ENCODE measurements around the gene WASHC3. TPM values are rescaled to one million over a fixed set of nuclear protein-coding genes. Genes with fewer than 3 reads are reported as not detected.
"Not testable (repeated sequence)": the region's sequence is repeated elsewhere in the genome, so short reads cannot be mapped to it uniquely, and the experiment has no call there.

The WASHC3 gene
- total RNA-seq, 1 donor from 2014 or later = 31.9 TPM

DNA sequence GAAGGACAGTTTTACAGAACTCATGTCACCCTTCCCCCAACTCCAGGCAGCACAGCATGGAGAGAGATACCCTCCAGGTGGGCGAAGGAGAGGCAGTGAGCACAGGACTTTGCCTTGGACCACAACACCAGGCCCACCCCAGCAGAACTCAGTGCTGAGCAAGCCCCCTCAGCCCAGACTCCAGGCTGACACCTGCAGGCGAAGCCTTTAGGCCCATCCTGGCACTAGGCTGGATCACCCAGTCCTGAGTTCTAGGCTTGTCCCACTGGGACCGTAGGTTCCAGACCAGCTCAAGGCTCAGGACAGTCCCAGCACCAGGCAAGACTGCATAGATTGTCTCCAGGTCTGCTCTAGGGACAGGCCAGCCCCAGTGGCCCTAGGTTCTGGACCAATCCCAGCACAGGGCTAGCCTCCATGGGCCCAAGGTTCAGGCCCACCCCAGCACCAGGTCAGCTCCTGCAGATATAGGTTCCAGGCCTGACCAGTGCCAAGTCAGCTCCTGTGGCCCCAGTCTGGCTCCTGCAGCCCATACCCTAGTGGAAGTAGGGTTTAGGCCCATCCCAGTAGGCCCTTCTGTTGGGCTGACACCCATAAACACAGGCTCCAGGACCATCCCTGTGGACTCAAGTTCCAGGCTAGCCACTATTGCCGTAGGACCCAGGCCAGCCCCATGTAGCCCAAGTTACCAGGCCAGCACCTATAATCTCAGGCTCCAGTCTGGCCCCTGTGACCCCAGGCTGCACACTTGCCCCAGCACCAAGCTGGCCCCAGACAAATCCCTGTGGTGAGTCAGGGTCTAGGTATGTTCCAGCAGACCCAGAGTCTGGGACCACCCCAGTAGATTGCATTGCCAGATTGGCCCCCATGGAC lies 9.4 kb downstream of the WASHC3 start:
- intact Hi-C loops (cut with DNase I) = no loop called here
- no peak for DNase-seq
- no peak for ATAC-seq (ENCODE audit: poor library complexity)

DNA sequence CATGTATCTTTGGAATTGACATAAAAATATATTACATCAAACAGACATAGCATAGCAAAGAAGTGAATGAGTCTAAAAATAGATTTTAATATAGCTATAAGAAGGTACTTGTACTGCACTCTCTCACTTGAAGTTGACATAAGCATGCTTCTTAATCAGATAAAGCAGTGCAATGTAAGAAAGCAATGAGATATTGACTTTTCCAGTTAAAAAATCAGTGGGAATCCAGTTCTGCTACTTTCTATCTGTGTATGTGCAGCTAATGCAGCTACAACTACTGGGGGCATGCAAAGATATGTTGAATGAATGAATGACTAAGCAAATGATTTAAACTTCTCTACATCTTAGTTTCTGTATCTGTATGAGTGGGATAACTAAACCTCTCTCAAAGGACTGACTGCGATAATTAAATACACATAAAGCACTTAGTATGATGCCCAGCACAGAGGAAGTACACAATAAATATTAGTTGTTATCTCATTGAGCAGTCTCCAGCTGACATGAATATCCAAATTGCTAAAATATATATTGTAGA lies 10.3 kb downstream of the WASHC3 start:
- ATAC-seq (ENCODE audit: poor library complexity) = no peak
- intact Hi-C loops (cut with DNase I) = no loop called here
- DNase-seq = no peak

DNA sequence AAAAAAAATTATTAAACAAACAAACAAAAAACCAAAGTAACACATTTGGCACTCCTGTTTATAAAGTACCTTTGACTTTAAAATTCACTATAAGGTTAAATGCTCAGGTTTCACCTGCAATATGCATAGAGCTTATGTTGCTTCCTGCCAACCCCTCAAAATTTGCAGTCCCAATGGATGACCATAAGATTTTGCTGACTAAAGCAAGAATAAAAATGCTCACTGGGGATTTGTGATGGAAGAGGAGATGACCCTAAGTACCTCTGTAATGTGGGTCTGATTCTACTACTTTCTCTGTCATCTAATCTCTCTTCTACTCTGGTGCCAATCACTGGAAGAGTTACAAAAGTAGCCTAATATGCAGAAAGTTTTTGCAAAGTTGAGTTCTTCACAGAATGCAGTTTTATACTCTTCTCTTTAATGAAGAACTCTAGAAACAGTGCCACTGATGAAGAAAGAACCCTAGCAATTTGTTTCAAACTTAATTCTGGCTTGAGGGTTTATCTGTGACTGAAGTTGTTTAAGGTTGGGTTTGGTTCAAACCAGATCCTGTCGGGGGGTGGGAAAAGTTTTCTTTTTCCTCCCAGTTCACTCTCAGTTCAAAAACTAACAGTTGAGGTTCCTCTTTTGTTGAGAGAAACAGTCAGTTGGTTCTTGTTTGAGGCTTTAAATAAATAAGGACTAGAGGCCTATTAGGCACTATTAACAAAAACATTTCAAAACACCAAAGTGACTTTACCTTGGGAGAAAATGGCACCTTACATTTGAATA lies 10.9 kb downstream of the WASHC3 start:
- intact Hi-C loops (cut with DNase I) = no loop called here
- ATAC-seq (ENCODE audit: poor library complexity) (no peak), DNase-seq (no peak)

DNA sequence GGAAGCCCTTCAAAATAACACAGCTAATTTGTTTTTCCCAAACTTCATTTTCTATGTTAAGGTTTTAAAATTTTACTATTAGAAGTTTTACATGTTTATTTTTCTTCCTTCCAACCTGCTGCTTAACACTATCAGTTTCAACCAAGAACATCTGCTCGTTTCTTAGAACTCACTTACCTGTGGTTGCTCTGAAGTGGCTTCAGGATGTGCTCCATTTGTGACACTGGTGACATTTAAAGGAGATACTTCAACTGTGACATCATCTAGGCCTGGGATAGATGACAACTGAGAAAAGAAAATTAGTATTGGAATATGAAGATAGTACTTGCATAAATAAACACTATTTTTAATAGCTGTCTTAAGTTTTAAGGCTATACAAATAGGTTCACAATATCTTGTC lies 17.9 kb downstream of the WASHC3 start:
- intact Hi-C loops (cut with DNase I) = no loop called here
- no peak for ATAC-seq (ENCODE audit: poor library complexity)
- no peak for DNase-seq

DNA sequence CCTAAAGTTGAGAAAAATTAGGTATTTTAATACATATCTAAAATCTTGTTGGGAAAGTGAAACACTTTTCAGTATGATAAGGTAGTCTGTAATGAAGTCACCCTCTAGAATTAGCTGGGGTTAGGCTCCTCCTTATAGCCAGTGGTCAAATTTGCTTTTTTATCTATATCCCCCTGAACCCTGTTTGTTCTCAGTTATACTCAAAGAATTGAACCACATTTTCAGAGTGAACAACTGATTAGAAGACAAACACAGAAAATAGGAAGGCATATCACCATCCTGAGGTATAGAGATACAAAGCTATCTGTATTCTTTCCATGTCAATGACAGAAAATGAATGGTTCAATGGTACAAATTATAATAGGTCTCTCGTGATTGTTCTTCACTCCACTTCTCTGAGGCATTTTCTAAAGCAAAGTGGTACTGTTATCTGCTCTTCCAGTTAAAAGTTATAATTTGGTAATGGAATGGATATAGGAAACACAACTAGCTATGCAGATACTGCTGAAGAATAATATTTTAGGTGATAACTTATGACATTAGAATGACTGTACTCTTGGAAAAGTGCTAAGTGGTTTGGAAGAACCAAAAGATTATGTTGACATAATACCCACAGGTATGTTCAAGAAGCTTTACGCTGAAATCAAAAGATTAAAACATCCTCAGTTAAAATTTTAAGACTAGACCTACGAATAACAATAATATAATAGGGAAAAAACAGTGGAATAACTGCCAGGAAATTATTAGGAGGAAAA lies 27.6 kb downstream of the WASHC3 start:
- intact Hi-C loops (cut with DNase I) = no loop called here
- DNase-seq = no peak
- no peak for ATAC-seq (ENCODE audit: poor library complexity)

DNA sequence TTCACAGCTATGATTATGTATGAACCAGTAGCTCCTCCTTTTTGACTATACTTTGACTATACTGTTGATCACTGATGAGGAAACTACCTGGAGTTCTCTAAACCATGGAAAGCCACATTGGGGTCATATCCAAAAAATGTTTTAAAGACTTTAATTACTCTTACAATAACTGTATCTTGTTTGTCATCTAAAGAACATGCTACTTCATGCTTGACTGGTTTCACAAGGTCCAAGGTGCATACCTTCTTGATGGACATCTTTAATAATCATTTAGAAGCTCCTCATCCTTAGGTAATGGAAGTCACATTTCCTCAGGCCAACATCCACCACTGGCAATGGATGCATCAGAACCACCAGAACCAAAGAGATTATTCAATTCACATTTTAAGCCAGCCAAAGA lies 29.9 kb downstream of the WASHC3 start:
- intact Hi-C loops (cut with DNase I) = no loop called here
- DNase-seq (no peak), ATAC-seq (ENCODE audit: poor library complexity) (no peak)

DNA sequence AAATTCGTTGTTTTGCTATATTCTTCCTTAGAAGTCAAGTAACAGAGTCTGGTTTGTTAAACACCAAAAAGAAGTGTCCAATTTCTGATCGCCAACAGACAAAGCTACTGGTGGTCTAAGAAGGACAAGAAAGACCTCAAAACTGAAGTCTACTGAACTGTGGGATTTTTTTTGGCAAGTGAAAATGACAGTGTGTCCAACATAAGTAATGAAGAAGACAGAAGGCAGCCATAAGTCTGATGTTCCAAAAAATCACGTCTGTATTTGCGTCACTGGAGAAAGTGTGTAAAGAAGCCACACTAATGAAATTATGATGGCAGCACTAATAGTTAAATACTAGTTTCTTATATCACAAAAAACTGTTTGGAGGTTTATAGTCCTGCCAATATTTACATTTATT lies 32.6 kb downstream of the WASHC3 start:
- intact Hi-C loops (cut with DNase I) = no loop called here
- no peak for DNase-seq
- ATAC-seq (ENCODE audit: poor library complexity) = no peak

DNA sequence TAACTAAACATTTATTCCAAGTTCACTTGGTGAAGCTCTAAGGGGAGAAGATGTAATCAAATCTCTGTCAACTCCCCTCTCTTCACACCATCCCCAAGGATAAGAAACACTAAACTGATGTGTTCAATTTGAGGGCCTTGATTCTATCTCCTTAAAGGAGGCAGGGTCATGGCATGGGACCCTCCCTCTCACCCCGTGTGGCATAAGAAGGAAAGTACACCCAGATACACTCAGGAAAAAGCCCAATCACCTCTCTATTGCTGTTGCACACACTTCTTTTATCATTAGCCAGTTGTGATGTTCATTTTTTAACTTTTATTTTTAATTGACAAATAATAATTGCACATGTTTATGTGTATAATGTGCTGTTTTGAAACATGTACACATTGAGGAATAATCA lies 35.1 kb downstream of the WASHC3 start:
- no peak for DNase-seq
- intact Hi-C loops (cut with DNase I) = no loop called here
- no peak for ATAC-seq (ENCODE audit: poor library complexity)

DNA sequence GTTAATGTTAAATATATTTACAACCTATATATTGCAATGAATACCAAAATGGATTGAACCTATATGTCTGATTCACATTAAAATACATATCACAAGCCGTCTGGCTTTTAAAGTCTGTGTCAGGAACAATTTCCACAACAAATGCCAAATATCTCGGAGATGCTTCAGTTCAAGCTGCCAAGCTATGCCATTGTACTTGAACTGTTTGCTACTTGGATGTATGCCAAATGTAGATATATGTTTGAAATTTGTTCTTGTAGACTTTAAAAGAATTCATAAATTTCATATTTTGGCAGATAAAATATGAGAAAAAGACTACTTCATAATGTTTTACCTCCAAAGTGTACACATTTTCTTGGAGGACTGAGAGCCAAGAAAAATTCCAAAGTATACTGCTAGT lies 37.0 kb downstream of the WASHC3 start:
- ATAC-seq (ENCODE audit: poor library complexity) = no peak
- intact Hi-C loops (cut with DNase I) = no loop called here
- DNase-seq = no peak

DNA sequence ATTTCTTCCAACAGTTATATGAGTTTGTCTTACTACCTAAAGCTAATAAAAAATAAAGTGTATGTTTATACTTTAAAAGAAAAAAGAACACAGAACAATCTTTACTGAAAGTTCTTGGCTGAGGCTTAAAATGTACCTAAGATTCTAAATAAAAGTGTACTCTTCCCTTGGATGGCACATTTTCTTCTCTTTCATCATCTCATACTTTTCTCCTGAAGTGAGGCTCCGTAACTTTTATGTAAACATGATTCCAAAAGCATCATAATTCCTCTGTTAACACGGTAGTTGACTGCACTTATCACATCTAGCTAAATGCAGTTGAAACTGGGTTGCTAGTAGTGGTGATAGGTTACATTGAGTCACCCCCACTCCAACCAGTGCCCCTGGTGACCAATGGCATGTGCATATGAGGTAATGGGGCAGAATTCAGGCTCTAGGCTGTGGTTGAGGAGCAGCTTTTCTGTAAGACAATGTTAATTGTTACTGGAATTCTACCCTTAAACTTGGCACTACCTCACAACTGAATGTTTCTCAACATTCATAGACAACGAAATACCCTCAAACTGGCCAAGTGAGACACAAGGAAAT lies 38.4 kb downstream of the WASHC3 start:
- ATAC-seq (ENCODE audit: poor library complexity) (no peak), DNase-seq (no peak)
- intact Hi-C loops (cut with DNase I) = no loop called here

DNA sequence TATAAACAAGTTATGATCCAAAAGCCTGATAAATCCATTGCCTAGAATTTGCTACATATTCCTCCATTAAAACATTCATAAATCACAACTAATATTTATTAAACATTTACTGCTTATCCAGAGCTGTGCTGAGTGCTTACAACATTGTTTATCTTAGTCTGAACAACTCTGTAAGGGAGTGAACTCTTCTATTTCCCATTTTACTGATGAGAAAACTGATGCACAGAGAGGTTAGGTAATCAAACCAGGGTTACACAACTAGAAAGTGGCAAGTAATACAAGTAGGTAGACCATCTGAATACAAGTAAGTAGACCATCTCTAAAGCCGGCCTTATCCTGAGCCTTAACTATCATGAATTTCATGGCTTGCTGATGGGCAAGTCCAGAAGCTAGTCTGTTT lies 39.5 kb downstream of the WASHC3 start:
- intact Hi-C loops (cut with DNase I) = no loop called here
- no peak for ATAC-seq (ENCODE audit: poor library complexity)
- DNase-seq = no peak

DNA sequence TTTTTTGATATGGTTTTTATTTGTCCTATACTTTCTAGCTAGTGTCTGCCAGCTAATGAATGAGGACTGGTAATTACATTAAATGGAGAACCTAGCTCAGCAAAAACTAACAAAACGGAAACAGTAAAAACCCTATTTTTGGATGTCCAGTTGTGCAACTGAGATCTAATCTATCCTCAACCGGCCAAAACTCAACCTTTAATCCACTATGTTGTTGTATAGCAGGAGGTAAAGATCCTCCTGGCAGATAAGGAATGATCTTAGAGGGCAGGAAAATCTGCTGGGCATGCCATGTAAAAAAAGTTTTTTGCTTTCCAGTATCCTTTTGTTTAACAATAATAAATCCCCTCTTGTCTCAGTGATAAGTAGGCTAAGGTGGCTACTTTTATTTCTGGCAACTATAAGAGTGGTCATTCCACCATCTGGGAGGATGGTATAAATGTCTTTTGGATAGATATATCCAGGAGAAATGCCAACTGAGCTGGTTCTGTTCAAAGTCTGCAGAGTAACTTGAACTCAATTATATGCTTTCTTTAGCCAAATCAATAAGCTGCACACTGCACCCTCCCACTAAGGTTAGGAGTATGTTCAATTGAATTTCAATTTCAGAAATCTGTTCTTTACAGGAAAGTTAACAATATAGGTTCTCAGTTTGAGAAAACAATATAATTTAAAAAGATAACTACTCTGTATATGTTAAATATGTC lies 40.1 kb downstream of the WASHC3 start:
- intact Hi-C loops (cut with DNase I) = no loop called here
- no peak for DNase-seq
- ATAC-seq (ENCODE audit: poor library complexity) = no peak

DNA sequence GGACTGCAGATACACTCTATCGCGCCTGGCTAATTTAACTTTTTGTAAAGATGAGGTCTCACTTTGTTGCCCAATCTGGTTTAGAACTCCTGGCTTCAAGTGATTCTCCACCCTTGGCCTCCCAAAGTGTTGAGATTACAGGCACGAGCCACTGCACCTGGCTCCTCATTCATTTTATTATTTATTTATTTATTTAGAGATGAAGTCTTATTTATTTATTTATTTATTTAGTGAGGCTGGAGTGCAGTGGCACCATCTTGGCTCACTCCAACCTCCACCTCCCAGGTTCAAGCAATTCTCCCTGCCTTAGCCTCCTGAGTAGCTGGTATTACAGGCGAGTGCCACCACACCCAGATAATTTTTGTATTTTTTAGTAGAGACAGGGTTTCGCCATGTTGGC lies 43.2 kb downstream of the WASHC3 start:
- intact Hi-C loops (cut with DNase I); ATAC-seq (ENCODE audit: poor library complexity): not testable (repeated sequence)

DNA sequence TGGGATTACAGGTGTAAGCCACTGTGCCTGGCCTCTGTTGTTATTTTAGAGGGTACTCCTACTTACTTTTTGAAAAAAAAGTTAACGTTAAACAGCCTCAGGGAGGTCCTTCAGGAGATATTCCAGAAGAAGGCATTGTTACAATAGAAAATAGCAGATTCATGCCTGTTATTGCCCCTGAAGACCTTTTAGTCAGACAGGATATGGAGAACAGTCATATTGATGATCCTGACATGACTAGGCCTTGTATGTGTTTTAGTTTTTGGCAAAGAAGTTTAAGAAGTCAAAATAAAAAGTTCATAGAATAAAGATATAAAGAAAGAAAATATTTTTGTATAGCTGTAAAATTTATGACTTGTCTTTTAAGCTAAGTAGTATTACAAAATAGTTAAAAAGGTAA lies 45.3 kb downstream of the WASHC3 start:
- intact Hi-C loops (cut with DNase I) = no loop called here
- ATAC-seq (ENCODE audit: poor library complexity) = no peak
- no peak for DNase-seq

More for the DNA sequence above, 43.2 kb downstream of the WASHC3 start:
- not testable (repeated sequence) for DNase-seq

DNA sequence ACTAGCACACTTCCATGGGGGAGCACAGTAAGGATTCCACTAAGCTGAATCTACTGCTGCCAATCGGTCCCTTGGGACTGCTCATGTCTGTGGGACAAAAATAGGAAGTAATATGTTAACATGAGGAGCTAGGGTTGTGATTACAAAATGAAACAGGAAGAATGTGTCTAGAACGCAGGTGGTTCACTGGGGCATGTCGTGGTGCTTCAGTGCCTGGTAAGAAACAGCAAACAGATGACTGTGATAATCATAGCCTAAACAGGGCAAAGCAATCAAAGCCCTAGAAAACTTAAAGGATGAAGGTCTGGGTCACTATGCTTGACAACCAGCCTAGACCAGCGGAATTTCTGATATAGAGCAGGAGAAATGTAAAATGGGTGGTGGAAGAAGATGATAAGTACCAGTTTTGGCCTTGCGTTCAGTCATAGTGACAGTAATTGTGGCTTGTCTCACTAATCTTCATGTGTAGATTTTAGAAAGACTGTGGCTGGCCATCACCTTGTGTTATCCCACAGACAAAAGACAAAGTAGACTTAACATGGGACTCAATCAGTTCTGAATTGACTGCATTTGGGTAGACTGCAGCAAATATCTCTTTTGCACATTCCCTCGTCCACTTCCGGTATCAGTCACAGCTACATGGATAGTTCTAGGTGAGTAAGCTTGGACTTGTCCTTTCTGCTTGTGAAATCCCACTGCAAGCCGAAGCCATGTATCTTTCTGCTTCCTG lies 51.4 kb downstream of the WASHC3 start:
- DNase-seq (no peak), ATAC-seq (ENCODE audit: poor library complexity) (no peak)
- intact Hi-C loops (cut with DNase I) = no loop called here

DNA sequence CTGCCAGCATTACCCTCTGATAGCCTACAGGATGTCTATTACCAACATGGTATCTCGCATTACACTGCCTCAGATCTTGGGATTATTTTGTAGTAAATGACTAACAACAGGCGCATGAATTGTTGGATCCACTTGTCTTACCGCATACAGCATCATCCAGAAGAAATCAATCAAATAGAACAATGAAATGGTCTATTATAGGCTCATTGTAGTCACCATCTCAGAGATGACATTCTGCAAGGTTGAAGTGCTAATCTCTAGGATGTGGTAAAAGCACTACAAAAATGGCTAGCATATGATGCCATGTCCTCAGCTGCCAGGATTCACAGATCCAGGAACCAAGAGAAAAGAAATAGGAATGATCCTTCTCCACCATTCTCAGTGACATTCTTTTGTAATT lies 52.0 kb downstream of the WASHC3 start:
- ATAC-seq (ENCODE audit: poor library complexity) (no peak), DNase-seq (no peak)
- intact Hi-C loops (cut with DNase I) = no loop called here

DNA sequence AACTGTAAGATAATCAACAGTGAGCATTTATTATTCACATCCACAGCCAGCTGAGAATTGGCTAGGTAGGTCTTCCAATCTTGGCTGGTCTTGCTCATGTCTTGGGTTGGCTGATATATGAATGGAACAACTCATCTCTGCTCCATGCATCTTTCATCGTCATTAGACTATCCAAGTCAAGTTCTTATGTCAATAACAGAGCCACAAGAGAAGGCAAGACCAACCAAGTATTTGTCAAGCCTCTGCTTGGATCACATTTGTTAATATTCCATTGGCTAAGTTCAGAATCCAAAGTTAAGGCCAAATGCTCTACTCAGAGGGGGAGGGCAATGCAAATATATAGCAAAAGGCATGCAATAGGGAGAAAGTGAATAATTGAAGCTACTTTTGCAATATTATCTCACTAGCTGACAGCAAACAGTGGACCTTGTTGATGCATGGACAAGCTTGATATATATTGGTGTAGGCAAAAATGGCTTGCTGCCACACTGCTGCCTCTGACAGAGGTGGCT lies 53.1 kb downstream of the WASHC3 start:
- intact Hi-C loops (cut with DNase I) = no loop called here
- no peak for DNase-seq
- ATAC-seq (ENCODE audit: poor library complexity) = no peak
